Measurements from ENCODE around the gene GMPPB.
"Not testable (repeated sequence)": the region's sequence is repeated elsewhere in the genome, so short reads cannot be mapped to it uniquely, and the experiment has no call there.

The GMPPB gene

GRCh38 chr3:49689046-49689907 lies 34.5 kb downstream of the GMPPB start, which contains the start of the genes MST1 and RNF123:
Gene MST1, minus strand, starts transcription at chr3:49689474. Its CDS starts 783 bp downstream, at chr3:49688691.
Gene RNF123, plus strand, starts transcription at chr3:49689557. Its CDS starts 1,609 bp downstream, at chr3:49691166.
- peak; percentile 97 for DNase-seq

GRCh38 chr3:49688338-49689045 lies 35.3 kb downstream of the GMPPB start:
- not testable (repeated sequence) for DNase-seq

- not testable (repeated sequence) for DNase-seq
Measured at GRCh38 chr3:49687424-49687795, 36.3 kb downstream of the GMPPB start.

GRCh38 chr3:49686769-49687423 lies 36.9 kb downstream of the GMPPB start:
- DNase-seq: peak; percentile 82

- DNase-seq: peak; percentile 75
Measured at GRCh38 chr3:49686346-49686745, 37.4 kb downstream of the GMPPB start.

GRCh38 chr3:49685846-49686245 lies 37.9 kb downstream of the GMPPB start:
- not testable (repeated sequence) for DNase-seq

- not testable (repeated sequence) for DNase-seq
Measured at GRCh38 chr3:49685103-49685502, 38.6 kb downstream of the GMPPB start.

GRCh38 chr3:49684453-49684852 lies 39.3 kb downstream of the GMPPB start:
- DNase-seq: not testable (repeated sequence)

GRCh38 chr3:49683162-49683561 lies 40.6 kb downstream of the GMPPB start:
- DNase-seq: no peak

GRCh38 chr3:49681543-49681942 lies 42.2 kb downstream of the GMPPB start:
- DNase-seq: no peak

GRCh38 chr3:49681232-49681522 lies 42.6 kb downstream of the GMPPB start:
- no peak for DNase-seq

GRCh38 chr3:49680493-49681231 lies 43.1 kb downstream of the GMPPB start:
- DNase-seq: no peak

- DNase-seq: no peak
Measured at GRCh38 chr3:49675912-49676311, 47.8 kb downstream of the GMPPB start.

GRCh38 chr3:49674497-49674983 lies 49.2 kb downstream of the GMPPB start:
- no peak for DNase-seq

GRCh38 chr3:49673715-49674496 lies 49.8 kb downstream of the GMPPB start, which contains the start of gene APEH:
Gene APEH, plus strand, starts transcription at chr3:49674351. Its CDS starts 51 bp downstream, at chr3:49674402.
- peak; percentile 99 for DNase-seq

GRCh38 chr3:49673121-49673714 lies 50.5 kb downstream of the GMPPB start:
- no peak for DNase-seq

- DNase-seq: peak; percentile 90
Measured at GRCh38 chr3:49671291-49672288, 52.2 kb downstream of the GMPPB start.

GRCh38 chr3:49670940-49671290 lies 52.8 kb downstream of the GMPPB start:
- no peak for DNase-seq

Measured in activated effector memory CD4-positive, alpha-beta T cell treated with anti-CD3 and anti-CD28 coated beads, Interleukin-2, amount 50 U/mL, for 16 hours (primary cell).